Heart left ventricle (tissue), 16 donors: ENCODE data around the gene FBXO41. TPM values are rescaled to one million over a fixed set of nuclear protein-coding genes. Genes with fewer than 3 reads are reported as not detected.

ENCODE experiments used
- ATAC-seq, 4 donors: fragments of 200-7000 bp; cut with Tn5 transposase; one replicate each; pipeline ENCODE4 v1.9.1; 2020 to 2022; ENCODE audit warnings: moderate library complexity in 4 of 4, mild to moderate bottlenecking in 3 of 4, moderate number of reproducible peaks in 1 of 4
- DNase-seq, 5 donors: peaks; one replicate each; pipeline ENCODE4 v3.0.0-alpha.2; 2020
- H3K27ac ChIP-seq, 12 donors: fragments of 200-600 bp; sonication (generic) in 4 of 12; one replicate each; pipeline versions ENCODE4 v1.5.0 to v1.8.0; 2016 to 2022; ENCODE audit warnings: mild to moderate bottlenecking in 2 of 12
- H3K27me3 ChIP-seq, 9 donors: fragments of 200-600 bp; sonication (generic) in 2 of 9; one replicate each; pipeline versions ENCODE4 v1.5.1 to v1.8.0; 2016 to 2022; ENCODE audit warnings: mild to moderate bottlenecking in 3 of 9
- H3K36me3 ChIP-seq, 9 donors: fragments of 200-600 bp; sonication (generic) in 2 of 9; one replicate each; pipeline versions ENCODE4 v1.5.0 to v1.8.0; 2018 to 2022; ENCODE audit warnings: mild to moderate bottlenecking in 2 of 9
- H3K4me1 ChIP-seq, 12 donors: fragments of 200-600 bp; sonication (generic) in 4 of 12; one replicate each; pipeline versions ENCODE4 v1.5.0 to v1.8.0; 2016 to 2022; ENCODE audit warnings: mild to moderate bottlenecking in 3 of 12
- H3K4me3 ChIP-seq, 12 donors: fragments of 200-600 bp; sonication (generic) in 4 of 12; one replicate each; pipeline versions ENCODE4 v1.5.0 to v1.8.0; 2017 to 2022; ENCODE audit warnings: mild to moderate bottlenecking in 9 of 12, moderate library complexity in 4 of 12
- H3K9me3 ChIP-seq, 12 donors: fragments of 200-600 bp; sonication (generic) in 4 of 12; one replicate each; pipeline versions ENCODE4 v1.5.0 to v1.8.0; 2016 to 2022; ENCODE audit warnings: mild to moderate bottlenecking in 1 of 12
- CTCF ChIP-seq, 12 donors: fragments of 200-600 bp; sonication (generic) in 4 of 12; IDR thresholded peaks; one replicate each; pipeline versions ENCODE4 v1.5.0 to v1.8.0; 2018 to 2022; ENCODE audit warnings: antibody characterized with exemption in 12 of 12, mild to moderate bottlenecking in 5 of 12
- POLR2A ChIP-seq, 2 donors: fragments of 450-650 bp; IDR thresholded peaks; one replicate each; pipeline ENCODE4 v1.6.1; 2017; ENCODE audit warnings: antibody characterized with exemption in 2 of 2, mild to moderate bottlenecking in 2 of 2, moderate library complexity in 2 of 2
- WGBS, 4 donors: extraction: QIAGEN DNeasy Blood & Tissue Kit in 2 of 4; methylation state at CpG; one replicate each; pipeline versions ENCODE4 v1.1.5 to v1.1.7; 2013 to 2018; 5-methylcytosine and 5-hydroxymethylcytosine counted together
- intact Hi-C, 10 donors: fragments of 100-400 bp; cut with DNase I; formaldehyde crosslinking; loops; one replicate each; pipeline versions ENCODE4 v1.11.1 to v1.14.2; 2022
- polyA plus RNA-seq, 2 donors: library from polyadenylated mRNA; stranded (reverse); fragments of 200-250 nt; gene quantifications; one replicate each; pipeline ENCODE4 v1.2.3, GENCODE V29; 2013
- total RNA-seq, 9 donors: library from RNA; depleted of rRNA in 2 of 9; stranded (reverse); fragments of >200 nt in 2 of 9; fragmentation: NEBNext Ultra II Directional in 3 of 9; extraction: Animal tissue kit (Norgen Biotek cat#: 25700) in 3 of 9; gene quantifications; one replicate each; pipeline versions ENCODE4 v1.1.0 to v1.2.4, GENCODE V29; 2016 to 2023
- donor health status: ischemic (EF 13 %, LVEDD 7.1; RV severe dilation, severe dysfunction).
- donor health status: healthy with polysubstance abuse.
- donor health status: DM: no; HTN: yes; CAD: no.
- donor health status: DM: no; HTN: no; CAD: no.
- donor health status: ischemic (EF 25% LVEDD 6.9; RV normal size, moderate dysfunction).
- donor health status: ischemic (EF 25% LVEDD 5.7; RV mildly dilated, moderate dysfunction).
- donor health status: healthy.
- donor health status: DM: yes; HTN: yes; CAD: no.
- donor health status: ischemic (EF 35%, LVEDD 5.7; RV mildly dilated, moderate dysfunction).
- donor health status: nonischemic (EF 11% LVEDD 7.7; RV severe dilation, severe dysfunction).
- donor health status: DM: yes; HTN: yes; CAD: no.
- donor health status: PGD.
- donor health status: ischemic (EF 29% LVEDD 5.4; RV normal size, mild dysfunction).
- donor health status: nonischemic (EF 23%, LVEDD 6.1; RV moderate dilation, normal function).

The FBXO41 gene
- total and polyA plus RNA-seq, 11 donors, result 0.21 to 3.6 (median 0.57) TPM

- ATAC-seq (no peak), DNase-seq (no peak)
- H3K4me1 ChIP-seq, result no peaks in the 10 kb centered on the region
- H3K36me3 ChIP-seq, result no peaks in the 10 kb centered on the region
- 88 to 92% (median 91%) methylated on average over 4 of the region's 4 CpGs for WGBS, 4 donors
- H3K27ac ChIP-seq, result no peak overlapping the region
- H3K27me3 ChIP-seq, result peaks cover 0 to 21% (median 13%) of the 10 kb centered on the region in 9 donors
- TF ChIP-seq CTCF (IDR thresholded peaks at IDR 0.05) (no peak), POLR2A (IDR thresholded peaks at IDR 0.05) (no peak)
- intact Hi-C loops, result no loop called here
- H3K9me3 ChIP-seq, result no peaks in the 10 kb centered on the region
- no peak overlapping the region for H3K4me3 ChIP-seq
Observed at GRCh38 chr2:73262108-73262651, 22.1 kb downstream of the FBXO41 start.

- Histone ChIP-seq H3K27me3 (peaks cover 0 to 9% (median 0%) of the 10 kb centered on the region in 9 donors), H3K36me3 (peaks cover 0 to under 1% (median 0%) of the 10 kb centered on the region in 9 donors), H3K4me3 (no peak overlapping the region), H3K4me1 (no peaks in the 10 kb centered on the region), H3K27ac (no peak overlapping the region), H3K9me3 (no peaks in the 10 kb centered on the region)
- TF ChIP-seq CTCF (IDR thresholded peaks at IDR 0.05), result peak; percentile 19 to 58 (median 43)
- TF ChIP-seq POLR2A (IDR thresholded peaks at IDR 0.05), result no peak
- DNase-seq (peak in 2 of 5 donors; percentile 62 to 65), ATAC-seq (peak in 3 of 4 donors; percentile 52 to 77 (median 73))
- intact Hi-C loops, result no loop called here
- WGBS, 4 donors, result 10 to 26% (median 16%) methylated on average over 16 to 17 of the region's 17 CpGs
Observed at GRCh38 chr2:73260338-73260984, 23.8 kb downstream of the FBXO41 start.

- H3K4me3 ChIP-seq, result no peak overlapping the region
- H3K27ac ChIP-seq, result no peak overlapping the region
- no peaks in the 10 kb centered on the region for H3K9me3 ChIP-seq
- ATAC-seq, result no peak
- H3K27me3 ChIP-seq, result peaks cover 0 to 2% (median 0%) of the 10 kb centered on the region in 9 donors
- no peak for DNase-seq
- peaks cover 0 to 7% (median 2%) of the 10 kb centered on the region in 9 donors for H3K36me3 ChIP-seq
- TF ChIP-seq POLR2A (IDR thresholded peaks at IDR 0.05), result no peak
- intact Hi-C loops, result no loop called here
- H3K4me1 ChIP-seq, result no peaks in the 10 kb centered on the region
- 69 to 93% (median 80%) methylated on average over 4 of the region's 4 CpGs for WGBS, 4 donors
Observed at GRCh38 chr2:73259704-73260337, 24.5 kb downstream of the FBXO41 start.

GRCh38 chr2:73259276-73259675 lies 25.0 kb downstream of the FBXO41 start:
- no peak overlapping the region for H3K27ac ChIP-seq
- WGBS, 4 donors, result 84 to 95% (median 88%) methylated on average over 6 to 8 of the region's 8 CpGs
- peaks cover 0 to 13% (median 7%) of the 10 kb centered on the region in 9 donors for H3K36me3 ChIP-seq
- intact Hi-C loops, result no loop called here
- no peaks in the 10 kb centered on the region for H3K4me1 ChIP-seq
- ATAC-seq (no peak), DNase-seq (no peak)
- no peaks in the 10 kb centered on the region for H3K27me3 ChIP-seq
- no peaks in the 10 kb centered on the region for H3K9me3 ChIP-seq
- no peak overlapping the region for H3K4me3 ChIP-seq
- TF ChIP-seq POLR2A (IDR thresholded peaks at IDR 0.05), result no peak

GRCh38 chr2:73258913-73259215 lies 25.4 kb downstream of the FBXO41 start:
- H3K4me1 ChIP-seq, result no peaks in the 10 kb centered on the region
- no peaks in the 10 kb centered on the region for H3K27me3 ChIP-seq
- H3K36me3 ChIP-seq, result peaks cover 0 to 17% (median 11%) of the 10 kb centered on the region in 9 donors
- ATAC-seq (no peak), DNase-seq (no peak)
- 93 to 100% (median 96%) methylated on average over 2 to 9 of the region's 9 CpGs for WGBS, 4 donors
- intact Hi-C loops, result no loop called here
- no peak overlapping the region for H3K4me3 ChIP-seq
- no peak for TF ChIP-seq CTCF (IDR thresholded peaks at IDR 0.05)
- TF ChIP-seq POLR2A (IDR thresholded peaks at IDR 0.05), result no peak
- no peaks in the 10 kb centered on the region for H3K9me3 ChIP-seq
- no peak overlapping the region for H3K27ac ChIP-seq
